Small intestine (tissue), 16 donors: ENCODE data around the gene PLPP7. TPM values are rescaled to one million over a fixed set of nuclear protein-coding genes. Genes with fewer than 3 reads are reported as not detected.
A peak's percentile ranks its signal among the peaks of the same experiment; 100 is the strongest.
"Not testable (repeated sequence)": the region's sequence is repeated elsewhere in the genome, so short reads cannot be mapped to it uniquely, and the experiment has no call there.

Experiments used
- DNase-seq, 2 donors: peaks; one replicate each; pipeline versions ENCODE4 v3.0.0 to v3.0.0-alpha.2; 2013
- FAIRE-seq: peaks from 2 replicates; lab custom pipeline; 2012; peaks lifted over from hg19 to GRCh38; lab: Jason Lieb, UNC
- H3K27ac ChIP-seq, 3 donors: one replicate each; pipeline ENCODE4 v1.5.1; 2013; ENCODE audit warnings: low read length in 2 of 3, mild to moderate bottlenecking in 2 of 3, control low read depth in 1 of 3, inconsistent platforms in 1 of 3, low read depth in 1 of 3, moderate library complexity in 1 of 3
- H3K27me3 ChIP-seq, 3 donors: one replicate each; pipeline ENCODE4 v1.6.1; 2013; ENCODE audit warnings: low read length in 3 of 3, inconsistent platforms in 1 of 3; ENCODE audit not compliant: control insufficient read depth in 3 of 3, insufficient read depth in 3 of 3
- H3K36me3 ChIP-seq, 3 donors: one replicate each; pipeline ENCODE4 v1.6.1; 2013; ENCODE audit warnings: low read length in 3 of 3, inconsistent platforms in 1 of 3, low read depth in 1 of 3, mild to moderate bottlenecking in 1 of 3, moderate library complexity in 1 of 3; ENCODE audit not compliant: control insufficient read depth in 3 of 3, insufficient read depth in 2 of 3
- H3K4me1 ChIP-seq, 3 donors: one replicate each; pipeline ENCODE4 v1.6.1; 2013; ENCODE audit warnings: low read length in 2 of 3, inconsistent platforms in 1 of 3, low read depth in 1 of 3, mild to moderate bottlenecking in 1 of 3, moderate library complexity in 1 of 3; ENCODE audit not compliant: control insufficient read depth in 3 of 3, insufficient read depth in 2 of 3
- H3K4me3 ChIP-seq, 3 donors: one replicate each; pipeline ENCODE4 v1.5.1; 2013; ENCODE audit warnings: low read length in 3 of 3, control low read depth in 1 of 3, inconsistent platforms in 1 of 3, low read depth in 1 of 3, mild to moderate bottlenecking in 1 of 3, moderate library complexity in 1 of 3
- H3K9me3 ChIP-seq, 2 donors: one replicate each; pipeline ENCODE4 v1.6.1; 2013; ENCODE audit warnings: low read depth in 1 of 2, low read length in 1 of 2; ENCODE audit not compliant: control insufficient read depth in 2 of 2, insufficient read depth in 1 of 2
- WGBS, 3 donors: extraction: QIAGEN DNeasy Blood & Tissue Kit; methylation state at CpG; one replicate each; pipeline ENCODE4 v1.1.7; 2013; 5-methylcytosine and 5-hydroxymethylcytosine counted together
- long read RNA-seq, 10 donors: transcript quantifications; one replicate each; lab custom pipeline, GENCODE V29; 2026
- polyA plus RNA-seq, 4 donors: library from polyadenylated mRNA; stranded (reverse) in 3 of 4; unstranded in 1 of 4; fragments of 200-250 nt in 3 of 4; fragments of 120-200 nt in 1 of 4; gene quantifications; one replicate each; pipeline versions ENCODE4 v1.2.1 to v1.2.3, GENCODE V29; 2013
- donor health status: healthy with polysubstance abuse.
- donor health status: control.
- donor health status: control.
- donor health status: Bipolar disorder and iron deficiency.
- donor health status: healthy.

Gene PLPP7
- 1 to 10 TPM in 1 of 4 donors, under 1 TPM in 2, not detected in 1; 0.34 to 1.9 (median 0.54) TPM for polyA plus RNA-seq
- long read RNA-seq, donor 1: 0 reads
- long read RNA-seq, donor 2: 0 reads
- long read RNA-seq, donor 3: 0 reads
- long read RNA-seq, donor 4: 0 reads
- long read RNA-seq, donor 5, partial matches to known transcripts: 0 of 1 reads
- long read RNA-seq, donor 5, other reads (novel, unspliced or antisense): 0 of 1 reads
- long read RNA-seq, donor 6, partial matches to known transcripts: 0 of 1 reads
- long read RNA-seq, donor 6, other reads (novel, unspliced or antisense): 0 of 1 reads
- long read RNA-seq, donor 7: 0 reads
- long read RNA-seq, donor 8: 0 reads
- long read RNA-seq, donor 9: 0 reads
- long read RNA-seq, donor 10: 0 reads

GRCh38 chr9:131289301-131290035, at the start of gene PLPP7:
PLPP7 (plus strand) TSS chr9:131289723; CDS start chr9:131289998, 275 bp downstream.
- H3K4me3 ChIP-seq: peak within 1 kb of the TSS in 2 of 3 donors; percentile 4 to 19
- H3K27ac ChIP-seq: peak within 1 kb of the TSS in 2 of 3 donors; percentile 28 to 42
- DNase-seq (no peak), FAIRE-seq (no peak)
- H3K27me3 ChIP-seq: peaks cover 0 to 3% (median 0%) of the 10 kb centered on the region in 3 donors
- no peaks in the 10 kb centered on the region for H3K9me3 ChIP-seq
- H3K4me1 ChIP-seq: no peaks in the 10 kb centered on the region
- WGBS, 3 donors: 63 to 74% (median 69%) methylated on average over 26 to 28 of the region's 28 CpGs
- H3K36me3 ChIP-seq: no peaks in the 10 kb centered on the region

- Histone ChIP-seq H3K4me3 (no peak overlapping the region), H3K36me3 (peaks cover 0 to 9% (median 0%) of the 10 kb centered on the region in 3 donors), H3K4me1 (peaks cover 0 to 15% (median 3%) of the 10 kb centered on the region in 3 donors), H3K27ac (no peak overlapping the region), H3K9me3 (peaks cover 0 to 3% of the 10 kb centered on the region in 2 donors), H3K27me3 (peaks cover 0 to 3% (median 0%) of the 10 kb centered on the region in 3 donors)
- no peak for FAIRE-seq
- DNase-seq: no peak
- 66 to 72% (median 69%) methylated on average over 22 of the region's 22 CpGs for WGBS, 3 donors
Observed at GRCh38 chr9:131240047-131240921, 49.2 kb upstream of the PLPP7 start.

GRCh38 chr9:131244331-131244730, 45.2 kb upstream of the PLPP7 start:
- WGBS, 3 donors: 53 to 85% (median 72%) methylated on average over 5 of the region's 5 CpGs
- not testable (repeated sequence) for H3K4me3 ChIP-seq, FAIRE-seq, DNase-seq, H3K27ac ChIP-seq, H3K4me1 ChIP-seq, H3K36me3 ChIP-seq, H3K9me3 ChIP-seq, H3K27me3 ChIP-seq

- Histone ChIP-seq H3K4me1 (no peaks in the 10 kb centered on the region), H3K27me3 (no peaks in the 10 kb centered on the region), H3K9me3 (peaks cover 0 to 3% of the 10 kb centered on the region in 2 donors), H3K4me3 (no peak overlapping the region), H3K27ac (no peak overlapping the region), H3K36me3 (no peaks in the 10 kb centered on the region)
- no peak for FAIRE-seq
- WGBS, 3 donors: 84 to 90% (median 85%) methylated on average over 4 of the region's 4 CpGs
- no peak for DNase-seq
Observed at GRCh38 chr9:131246618-131247017, 42.9 kb upstream of the PLPP7 start.

GRCh38 chr9:131252120-131252519, 37.4 kb upstream of the PLPP7 start:
- H3K4me3 ChIP-seq: peak overlapping the region in 1 of 3 donors; percentile 2
- 77 to 84% (median 82%) methylated on average over 18 to 23 of the region's 23 CpGs for WGBS, 3 donors
- H3K4me1 ChIP-seq: no peaks in the 10 kb centered on the region
- peak overlapping the region in 2 of 3 donors; percentile 45 to 91 for H3K27ac ChIP-seq
- DNase-seq (no peak), FAIRE-seq (no peak)
- no peaks in the 10 kb centered on the region for H3K9me3 ChIP-seq
- H3K36me3 ChIP-seq: no peaks in the 10 kb centered on the region
- H3K27me3 ChIP-seq: no peaks in the 10 kb centered on the region

- Histone ChIP-seq H3K9me3 (no peaks in the 10 kb centered on the region), H3K4me3 (no peak overlapping the region), H3K27me3 (no peaks in the 10 kb centered on the region), H3K36me3 (no peaks in the 10 kb centered on the region), H3K4me1 (no peaks in the 10 kb centered on the region), H3K27ac (peak overlapping the region in 1 of 3 donors; percentile 56)
- WGBS, 3 donors: 74 to 88% (median 79%) methylated on average over 14 of the region's 14 CpGs
- FAIRE-seq: no peak
- no peak for DNase-seq
Observed at GRCh38 chr9:131253891-131254491, 35.5 kb upstream of the PLPP7 start.

- Histone ChIP-seq H3K4me1 (no peaks in the 10 kb centered on the region), H3K27ac (peak overlapping the region in 2 of 3 donors; percentile 14 to 26), H3K9me3 (no peaks in the 10 kb centered on the region), H3K36me3 (no peaks in the 10 kb centered on the region), H3K4me3 (no peak overlapping the region), H3K27me3 (no peaks in the 10 kb centered on the region)
- DNase-seq (no peak), FAIRE-seq (no peak)
- WGBS, 3 donors: 85 to 91% (median 90%) methylated on average over 13 to 14 of the region's 14 CpGs
Observed at GRCh38 chr9:131254626-131255025, 34.9 kb upstream of the PLPP7 start.
